ENCODE results near the gene HOMER3.

GRCh38 chr19:18987456-18987855 lies 46.4 kb upstream of the HOMER3 start:
- TF ChIP-seq POLR2A (IDR thresholded peaks at IDR 0.05) (no peak), EP300 (IDR thresholded peaks at IDR 0.05) (no peak)
- TF ChIP-seq, protein P1, sequence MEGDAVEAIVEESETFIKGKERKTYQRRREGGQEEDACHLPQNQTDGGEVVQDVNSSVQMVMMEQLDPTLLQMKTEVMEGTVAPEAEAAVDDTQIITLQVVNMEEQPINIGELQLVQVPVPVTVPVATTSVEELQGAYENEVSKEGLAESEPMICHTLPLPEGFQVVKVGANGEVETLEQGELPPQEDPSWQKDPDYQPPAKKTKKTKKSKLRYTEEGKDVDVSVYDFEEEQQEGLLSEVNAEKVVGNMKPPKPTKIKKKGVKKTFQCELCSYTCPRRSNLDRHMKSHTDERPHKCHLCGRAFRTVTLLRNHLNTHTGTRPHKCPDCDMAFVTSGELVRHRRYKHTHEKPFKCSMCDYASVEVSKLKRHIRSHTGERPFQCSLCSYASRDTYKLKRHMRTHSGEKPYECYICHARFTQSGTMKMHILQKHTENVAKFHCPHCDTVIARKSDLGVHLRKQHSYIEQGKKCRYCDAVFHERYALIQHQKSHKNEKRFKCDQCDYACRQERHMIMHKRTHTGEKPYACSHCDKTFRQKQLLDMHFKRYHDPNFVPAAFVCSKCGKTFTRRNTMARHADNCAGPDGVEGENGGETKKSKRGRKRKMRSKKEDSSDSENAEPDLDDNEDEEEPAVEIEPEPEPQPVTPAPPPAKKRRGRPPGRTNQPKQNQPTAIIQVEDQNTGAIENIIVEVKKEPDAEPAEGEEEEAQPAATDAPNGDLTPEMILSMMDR (IDR thresholded peaks at IDR 0.05) = no peak
